Epithelial cell of esophagus (primary cell): ENCODE measurements around the gene DNAH17.

Experiments used
- DNase-seq: peaks from one replicate; pipeline ENCODE4 v3.0.0; 2010; ENCODE audit warnings: low read depth
- H3K4me3 ChIP-seq: 2 replicates; pipeline ENCODE4 v1.5.1; 2011; ENCODE audit warnings: mild to moderate bottlenecking, low read length, control low read depth
- CTCF ChIP-seq: IDR thresholded peaks from 2 replicates; pipeline ENCODE4 v1.5.1; 2011; ENCODE audit warnings: low read depth, mild to moderate bottlenecking, low read length, control low read depth, inconsistent platforms; ENCODE audit not compliant: insufficient read depth; ENCODE audit errors: missing control alignments

The DNAH17 gene

GRCh38 chr17:78532311-78532710 is 44.9 kb downstream of the DNAH17 start:
- no peak overlapping the region for H3K4me3 ChIP-seq
- TF ChIP-seq CTCF, result no peak
- no peak for DNase-seq

GRCh38 chr17:78530675-78531074 is 46.5 kb downstream of the DNAH17 start:
- no peak for DNase-seq
- H3K4me3 ChIP-seq, result no peak overlapping the region
- no peak for TF ChIP-seq CTCF

GRCh38 chr17:78529871-78530670 is 47.1 kb downstream of the DNAH17 start:
- H3K4me3 ChIP-seq, result no peak overlapping the region
- DNase-seq, result no peak
- no peak for TF ChIP-seq CTCF

- H3K4me3 ChIP-seq, result no peak overlapping the region
- TF ChIP-seq CTCF, result no peak
- no peak for DNase-seq
Observed at GRCh38 chr17:78529251-78529650, 47.9 kb downstream of the DNAH17 start.

- H3K4me3 ChIP-seq, result no peak overlapping the region
- no peak for TF ChIP-seq CTCF
- no peak for DNase-seq
Observed at GRCh38 chr17:78528541-78528940, 48.7 kb downstream of the DNAH17 start.

- no peak overlapping the region for H3K4me3 ChIP-seq
- no peak for DNase-seq
- TF ChIP-seq CTCF, result no peak
Observed at GRCh38 chr17:78527345-78527744, 49.9 kb downstream of the DNAH17 start.
